GM18508 (cell line): ENCODE measurements around the gene TECTB.
"Not testable (repeated sequence)": the region's sequence is repeated elsewhere in the genome, so short reads cannot be mapped to it uniquely, and the experiment has no call there.

Experiments
- ATAC-seq: cut with Tn5 transposase; IDR thresholded peaks from one replicate; pipeline ENCODE4 v1.9.1; 2021; ENCODE audit warnings: moderate number of reproducible peaks; ENCODE audit not compliant: insufficient read depth, unreplicated experiment

TECTB gene

GRCh38 chr10:112283100-112283499 lies at the start of gene TECTB:
Gene TECTB (plus strand): TSS chr10:112283400. CDS start chr10:112283735, 335 bp downstream.
- ATAC-seq, result no peak

- ATAC-seq, result no peak
Observed at GRCh38 chr10:112235141-112235540, 48.1 kb upstream of the TECTB start.

GRCh38 chr10:112235920-112236319 lies 47.3 kb upstream of the TECTB start:
- ATAC-seq, result no peak

GRCh38 chr10:112236486-112236885 lies 46.7 kb upstream of the TECTB start:
- no peak for ATAC-seq

DNA sequence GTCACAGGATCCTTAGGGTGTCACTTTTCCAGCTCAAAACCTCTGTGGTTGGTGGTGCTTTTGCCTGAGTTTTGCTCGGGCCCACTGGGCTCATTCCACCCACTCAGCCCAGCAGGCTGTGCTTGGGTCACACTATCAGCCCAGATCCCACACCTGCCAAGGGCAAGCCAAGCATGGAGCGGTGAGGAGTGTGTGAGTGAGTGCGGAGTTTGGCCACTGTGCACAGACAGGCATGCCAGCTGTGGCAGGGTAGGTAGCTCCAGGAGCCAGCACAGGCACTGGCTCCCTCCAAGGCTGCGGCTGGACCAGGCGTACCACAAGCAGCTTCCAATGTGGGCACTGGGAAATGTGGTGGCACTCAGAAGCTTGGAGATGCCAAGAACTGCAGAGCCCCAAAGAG lies 43.9 kb upstream of the TECTB start:
- no peak for ATAC-seq

- ATAC-seq, result no peak
Observed at GRCh38 chr10:112240441-112240840, 42.8 kb upstream of the TECTB start.

GRCh38 chr10:112241651-112242341 lies 41.4 kb upstream of the TECTB start:
- no peak for ATAC-seq

- ATAC-seq, result no peak
Observed at GRCh38 chr10:112242769-112243168, 40.4 kb upstream of the TECTB start.

DNA sequence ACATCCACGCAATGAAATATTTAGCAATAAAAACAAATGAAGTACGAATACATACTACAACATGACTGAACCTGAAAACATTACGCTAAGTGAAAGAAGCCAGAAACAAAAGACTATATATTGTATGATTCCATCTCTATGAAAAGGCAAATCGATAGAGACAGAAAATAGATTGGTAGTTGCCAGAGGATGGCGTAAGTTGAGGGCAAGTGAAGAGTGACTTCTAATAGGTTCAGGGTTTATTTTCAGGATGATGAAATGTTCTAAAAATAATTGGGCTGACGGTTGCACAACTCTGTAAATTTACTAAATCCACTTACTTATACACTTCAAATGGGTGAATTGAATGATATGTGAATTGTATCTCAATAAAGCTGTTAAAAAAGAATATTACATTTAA lies 39.5 kb upstream of the TECTB start:
- no peak for ATAC-seq

GRCh38 chr10:112244197-112244596 lies 39.0 kb upstream of the TECTB start:
- no peak for ATAC-seq

DNA sequence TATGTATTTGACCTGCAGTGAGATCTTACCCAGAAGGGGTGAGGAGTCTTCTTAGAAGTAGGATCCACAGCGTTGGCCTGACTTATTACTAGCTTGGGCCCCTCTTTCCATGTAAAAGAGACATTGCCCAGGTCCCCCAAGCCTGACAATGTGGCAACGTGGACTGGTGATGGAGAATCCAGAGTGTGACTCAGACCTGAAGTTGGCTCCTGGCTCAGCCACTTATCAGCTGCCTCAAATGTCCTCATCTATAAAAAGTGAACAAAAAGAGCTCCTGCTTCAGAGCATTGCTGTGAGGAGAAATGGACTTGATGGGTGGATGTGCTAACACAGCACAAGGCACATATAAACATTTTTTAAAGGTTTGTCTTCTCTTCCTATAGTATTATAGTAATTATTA lies 35.4 kb upstream of the TECTB start:
- no peak for ATAC-seq

GRCh38 chr10:112248584-112249295 lies 34.5 kb upstream of the TECTB start:
- ATAC-seq, result no peak

GRCh38 chr10:112249722-112250121 lies 33.5 kb upstream of the TECTB start:
- no peak for ATAC-seq

- ATAC-seq, result no peak
Observed at GRCh38 chr10:112250555-112250954, 32.6 kb upstream of the TECTB start.

DNA sequence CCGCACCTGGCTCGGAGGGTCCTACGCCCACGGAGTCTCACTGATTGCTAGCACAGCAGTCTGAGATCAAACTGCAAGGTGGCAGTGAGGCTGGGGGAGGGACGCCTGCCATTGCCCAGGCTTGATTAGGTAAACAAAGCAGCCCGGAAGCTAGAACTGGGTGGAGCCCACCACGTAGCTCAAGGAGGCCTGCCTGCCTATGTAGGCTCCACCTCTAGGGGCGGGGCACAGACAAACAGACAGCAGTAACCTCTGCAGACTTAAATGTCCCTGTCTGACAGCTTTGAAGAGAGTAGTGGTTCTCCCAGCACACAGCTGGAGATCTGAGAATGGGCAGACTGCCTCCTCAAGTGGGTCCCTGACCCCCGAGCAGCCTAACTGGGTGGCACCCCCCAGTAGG lies 32.0 kb upstream of the TECTB start:
- ATAC-seq, result not testable (repeated sequence)

DNA sequence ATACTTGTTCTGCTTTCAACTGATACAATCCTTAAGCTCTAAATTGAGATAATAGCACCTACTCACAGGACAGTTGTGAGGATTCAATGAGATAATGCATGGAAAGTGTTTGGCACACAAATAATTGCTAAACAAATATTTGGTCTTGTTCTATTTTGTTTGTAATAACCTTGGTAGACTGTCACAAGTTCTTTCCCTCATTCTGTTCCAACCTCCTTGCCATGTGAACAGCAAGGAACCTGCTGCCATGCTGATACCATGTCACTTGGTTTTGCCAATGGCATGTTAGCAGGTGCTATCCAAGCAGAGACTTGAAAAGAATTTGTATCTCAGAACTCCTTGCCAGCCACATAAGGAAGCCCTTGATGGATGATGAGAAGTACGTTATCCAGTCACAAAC lies 24.8 kb upstream of the TECTB start:
- ATAC-seq, result no peak

- ATAC-seq, result no peak
Observed at GRCh38 chr10:112259688-112260087, 23.5 kb upstream of the TECTB start.

- no peak for ATAC-seq
Observed at GRCh38 chr10:112260831-112261230, 22.4 kb upstream of the TECTB start.

GRCh38 chr10:112261281-112261822 lies 21.8 kb upstream of the TECTB start:
- no peak for ATAC-seq

DNA sequence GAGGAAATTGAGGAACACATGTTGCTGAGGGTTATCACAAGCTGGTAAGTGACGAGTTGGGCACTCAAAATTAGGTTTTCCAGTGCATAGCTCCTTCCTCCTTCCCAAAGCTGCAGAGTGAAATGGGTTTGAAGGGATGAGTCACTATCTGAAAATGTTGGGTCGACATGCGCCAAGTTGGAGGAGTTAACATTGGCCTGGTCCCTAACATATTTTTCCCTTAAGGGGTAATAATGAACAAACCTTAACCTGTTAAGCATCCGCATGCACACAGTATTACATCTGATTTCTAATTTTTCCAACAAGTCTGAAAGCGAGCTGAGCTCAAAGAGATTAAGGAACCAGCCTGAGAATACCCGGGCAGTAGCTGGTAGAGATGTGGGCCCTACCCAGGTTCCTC lies 20.7 kb upstream of the TECTB start:
- no peak for ATAC-seq

DNA sequence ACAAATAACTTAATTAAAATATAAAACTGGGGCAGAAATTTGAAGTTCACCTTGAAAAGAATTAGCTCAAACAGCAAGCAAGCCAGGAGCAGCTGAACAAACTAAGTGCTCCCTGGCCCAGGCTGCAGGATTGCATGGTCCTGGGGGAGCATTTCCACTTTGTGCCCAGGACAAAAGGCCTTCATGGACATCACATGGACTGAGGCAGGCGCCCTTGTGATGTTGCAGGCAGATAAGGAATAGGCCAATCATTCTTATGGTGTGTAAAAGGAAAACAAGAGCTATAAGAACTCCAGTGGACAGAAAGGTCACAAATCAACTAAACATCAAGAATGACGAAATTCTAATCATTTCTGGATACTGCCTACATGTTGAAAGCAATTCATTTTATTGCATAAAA lies 17.5 kb upstream of the TECTB start:
- no peak for ATAC-seq

GRCh38 chr10:112269266-112269665 lies 13.9 kb upstream of the TECTB start:
- ATAC-seq, result no peak
